Bronchial smooth muscle cell (primary cell): ENCODE results near the gene ITLN1. TPM values are rescaled to one million over a fixed set of nuclear protein-coding genes. Genes with fewer than 3 reads are reported as not detected.

Source experiments
- total RNA-seq: library from RNA; depleted of rRNA; stranded (reverse); fragments of >200 nt; gene quantifications from 2 replicates; pipeline ENCODE4 v1.2.1, GENCODE V29; 2014

ITLN1 gene
- not detected in 2 replicates for total RNA-seq

DNA sequence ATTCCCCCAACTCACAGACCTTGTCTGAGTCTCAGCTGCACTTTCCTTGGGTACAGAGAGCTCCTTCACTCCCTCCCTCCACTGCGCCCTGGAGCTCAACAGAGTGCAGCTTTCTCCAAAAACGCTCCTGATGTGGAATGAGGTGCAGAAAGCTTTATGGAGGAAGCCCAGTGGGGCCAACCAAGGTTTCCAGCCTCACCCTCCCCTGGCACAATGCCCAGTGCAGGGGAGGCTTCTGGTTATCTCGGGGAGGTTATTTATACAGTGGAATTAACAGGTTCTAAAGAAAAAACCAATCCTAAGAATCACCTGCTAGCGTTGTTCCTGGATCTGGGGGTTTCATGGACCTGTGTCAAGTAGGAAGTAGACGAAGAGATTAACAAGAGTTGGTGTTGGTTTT lies at the start of gene ITLN1:
Gene ITLN1 (minus strand): TSS at position 139 of the 400 bp plus-strand sequence. CDS start 303 bp downstream, outside the sequence.

DNA sequence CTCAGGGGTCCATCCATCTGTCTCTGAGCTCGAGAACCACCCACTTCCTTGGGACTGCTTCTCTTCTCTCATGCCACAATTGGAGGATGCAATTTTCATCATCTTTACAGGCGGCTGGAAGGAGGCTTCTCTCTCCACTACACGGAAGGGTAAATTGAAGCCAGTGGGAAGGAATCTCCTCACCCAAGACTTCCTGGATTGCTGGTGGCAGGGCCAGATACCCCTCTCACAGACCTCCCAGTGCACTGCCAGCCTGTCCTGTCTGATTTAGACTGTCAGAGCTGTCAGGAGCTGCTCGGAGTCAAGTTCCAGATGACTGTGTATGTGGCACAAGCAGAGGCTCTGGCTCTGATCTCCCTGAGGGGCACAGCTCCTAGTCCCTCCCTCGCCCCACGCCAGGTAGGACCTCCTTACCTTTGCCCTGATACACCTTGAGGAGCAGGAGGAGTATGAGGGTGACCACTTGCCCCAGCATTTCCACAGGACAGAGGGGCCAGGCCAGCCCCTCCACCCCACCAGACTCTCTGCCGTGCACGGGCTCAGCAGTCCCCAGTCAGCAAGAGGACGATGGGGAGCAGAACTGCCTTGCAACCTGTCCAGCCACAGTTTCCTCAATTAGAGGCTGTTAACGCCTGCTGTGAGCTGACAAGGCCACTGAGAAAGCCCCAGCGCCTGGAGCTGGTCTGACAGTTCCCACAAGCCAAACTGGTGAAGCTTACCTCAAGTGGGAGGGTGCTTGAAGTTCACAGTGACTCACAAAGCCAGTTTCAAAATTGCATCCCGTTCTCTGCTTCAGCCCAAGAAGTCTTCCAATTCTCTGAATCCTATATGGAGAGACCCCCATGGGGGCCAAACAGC lies 22.5 kb downstream of the ITLN1 start, which contains the start of gene CD244:
Gene CD244 (minus strand): TSS at position 685 of the 858 bp plus-strand sequence. CDS start 210 bp downstream, at position 475.

Other genes with a start within 250 kb of the ITLN1 start
- not detected in 2 replicates for gene SLAMF1, start 238.1 kb downstream of the ITLN1 start, total RNA-seq
- gene CD48, start 173.4 kb downstream of the ITLN1 start, total RNA-seq: under 0.01 TPM in 1 of 2 replicates, not detected in the other
- not detected in 2 replicates for gene SLAMF7, start 145.9 kb downstream of the ITLN1 start, total RNA-seq
- not detected in 2 replicates for gene LY9, start 89.0 kb downstream of the ITLN1 start, total RNA-seq
- gene CD244, start 22.3 kb downstream of the ITLN1 start, total RNA-seq: not detected in 2 replicates
- not detected in 2 replicates for gene ITLN2, start 69.6 kb upstream of the ITLN1 start, total RNA-seq
- 2.2 and 2.5 TPM in 2 replicates for gene F11R, start 136.0 kb upstream of the ITLN1 start, total RNA-seq
- gene TSTD1, start 153.8 kb upstream of the ITLN1 start, total RNA-seq: 0.60 and 15.4 TPM in 2 replicates
- gene USF1, start 160.8 kb upstream of the ITLN1 start, total RNA-seq: 85.6 and 125 TPM in 2 replicates
- gene ARHGAP30, start 184.7 kb upstream of the ITLN1 start, total RNA-seq: under 0.01 and 0.09 TPM in 2 replicates
- under 0.01 and 0.34 TPM in 2 replicates for gene NECTIN4, start 204.4 kb upstream of the ITLN1 start, total RNA-seq
- 2.0 and 2.3 TPM in 2 replicates for gene KLHDC9, start 213.2 kb upstream of the ITLN1 start, total RNA-seq
- gene PFDN2, start 232.9 kb upstream of the ITLN1 start, total RNA-seq: 49.8 and 54.0 TPM in 2 replicates
- 22.0 and 22.2 TPM in 2 replicates for gene NIT1, start 232.9 kb upstream of the ITLN1 start, total RNA-seq
- 20.3 and 35.1 TPM in 2 replicates for gene DEDD, start 247.5 kb upstream of the ITLN1 start, total RNA-seq